GM23338 (cell line): ENCODE measurements around the gene MCTP1. TPM values are rescaled to one million over a fixed set of nuclear protein-coding genes. Genes with fewer than 3 reads are reported as not detected.
A peak's percentile ranks its signal among the peaks of the same experiment; 100 is the strongest.

Experiments
- ATAC-seq: fragments of 200-7000 bp; cut with Tn5 transposase; 3 replicates; pipeline ENCODE4 v1.9.1; 2020
- DNase-seq: peaks from one replicate; pipeline ENCODE4 v3.0.0-alpha.2; 2015; ENCODE audit warnings: low spot score
- H2AFZ ChIP-seq: fragments of 200-600 bp; sonication (generic); 2 replicates; pipeline ENCODE4 v1.8.0; 2016; ENCODE audit warnings: antibody characterized with exemption, mild to moderate bottlenecking, moderate library complexity
- H3F3A ChIP-seq: fragments of 200-600 bp; sonication (generic); replicated peaks from 2 replicates; pipeline ENCODE4 v1.8.0; 2017; ENCODE audit warnings: antibody characterized with exemption, mixed run types, low read depth
- H3K27ac ChIP-seq: fragments of 200-600 bp; sonication (generic); 2 replicates; pipeline ENCODE4 v1.6.1; 2016; ENCODE audit warnings: low read depth
- H3K27me3 ChIP-seq: fragments of 200-600 bp; sonication (generic); 2 replicates; pipeline ENCODE4 v1.8.0; 2016; ENCODE audit warnings: mild to moderate bottlenecking, mixed run types, moderate library complexity; ENCODE audit not compliant: insufficient read depth
- H3K36me3 ChIP-seq: fragments of 200-600 bp; sonication (generic); 2 replicates; pipeline ENCODE4 v1.8.0; 2016; ENCODE audit warnings: mild to moderate bottlenecking; ENCODE audit not compliant: insufficient read depth
- H3K4me1 ChIP-seq: fragments of 200-600 bp; sonication (generic); 2 replicates; pipeline ENCODE4 v1.8.0; 2016; ENCODE audit warnings: mild to moderate bottlenecking, moderate library complexity; ENCODE audit not compliant: insufficient read depth
- H3K4me2 ChIP-seq: fragments of 200-600 bp; sonication (generic); 2 replicates; pipeline ENCODE4 v1.7.1; 2017; ENCODE audit warnings: mixed run types
- H3K4me3 ChIP-seq: fragments of 200-600 bp; sonication (generic); 2 replicates; pipeline ENCODE4 v1.6.1; 2016; ENCODE audit warnings: mixed run types
- H3K79me2 ChIP-seq: fragments of 200-600 bp; sonication (generic); replicated peaks from 2 replicates; pipeline ENCODE4 v1.8.0; 2017; ENCODE audit warnings: mild to moderate bottlenecking; ENCODE audit not compliant: insufficient read depth
- H3K9me2 ChIP-seq: fragments of 200-600 bp; sonication (generic); 2 replicates; pipeline ENCODE4 v1.8.0; 2017; ENCODE audit not compliant: insufficient read depth
- H4K20me1 ChIP-seq: fragments of 200-600 bp; sonication (generic); replicated peaks from 2 replicates; pipeline ENCODE4 v1.8.0; 2017; ENCODE audit warnings: mild to moderate bottlenecking; ENCODE audit not compliant: insufficient read depth
- H3K27ac Mint-ChIP-seq: 2 replicates; pipeline ENCODE4 v1.8.0; 2020; ENCODE audit warnings: inconsistent platforms, mild to moderate bottlenecking, moderate library complexity, mixed read lengths
- H3K27me3 Mint-ChIP-seq: 3 replicates; pipeline ENCODE4 v1.8.0; 2022; ENCODE audit warnings: low read depth, mild to moderate bottlenecking, moderate library complexity, mixed read lengths, inconsistent platforms; ENCODE audit not compliant: insufficient read depth, poor library complexity
- H3K36me3 Mint-ChIP-seq: 3 replicates; pipeline ENCODE4 v1.8.0; 2021; ENCODE audit warnings: low read depth, mild to moderate bottlenecking, inconsistent platforms, moderate library complexity, mixed read lengths
- H3K4me1 Mint-ChIP-seq: 3 replicates; pipeline ENCODE4 v1.8.0; 2020; ENCODE audit warnings: mild to moderate bottlenecking, inconsistent platforms, mixed read lengths
- H3K4me3 Mint-ChIP-seq: 3 replicates; pipeline ENCODE4 v1.8.0; 2021; ENCODE audit warnings: moderate library complexity, mild to moderate bottlenecking, inconsistent platforms, mixed read lengths
- H3K9me3 Mint-ChIP-seq: 3 replicates; pipeline ENCODE4 v1.8.0; 2020; ENCODE audit warnings: moderate library complexity, mild to moderate bottlenecking, inconsistent platforms, mixed read lengths
- NANOG ChIP-seq: IDR thresholded peaks from 2 replicates; pipeline ENCODE4 v1.6.1; 2016; ENCODE audit warnings: antibody characterized with exemption, borderline replicate concordance
- POLR2AphosphoS5 ChIP-seq: IDR thresholded peaks from 2 replicates; pipeline ENCODE4 v1.6.1; 2016; ENCODE audit warnings: antibody characterized with exemption, low read depth
- ZNF462 ChIP-seq: fragments of 250-450 bp; sonication (Bioruptor Pico); IDR thresholded peaks from 2 replicates; pipeline ENCODE4 v1.5.0; 2020; ENCODE audit warnings: mild to moderate bottlenecking, moderate library complexity
- polyA plus RNA-seq: library from polyadenylated mRNA; unstranded; fragments of >200 nt; fragmentation: Nextera tagmentation; extraction: Ambion mirVana; gene quantifications from 2 replicates; pipeline ENCODE4 v1.2.1, GENCODE V29; 2016
- total RNA-seq: library from RNA; depleted of rRNA; stranded (reverse); fragments of >200 nt; shearing (Covaris generic); gene quantifications from 2 replicates; pipeline ENCODE4 v1.2.3, GENCODE V29; 2014
- TF ChIP-seq, protein P1 (sequence below): IDR thresholded peaks from 2 replicates; pipeline ENCODE4 v1.6.1; 2016; ENCODE audit warnings: antibody characterized with exemption

MCTP1 gene
- total and polyA plus RNA-seq, 2 experiments from 2014 or later, result 3.7 to 4.2 TPM

- H3K27me3 ChIP-seq, result no peaks in the 10 kb centered on the region
Measured at GRCh38 chr5:95219411-95219810, 65.5 kb downstream of the MCTP1 start.

DNA sequence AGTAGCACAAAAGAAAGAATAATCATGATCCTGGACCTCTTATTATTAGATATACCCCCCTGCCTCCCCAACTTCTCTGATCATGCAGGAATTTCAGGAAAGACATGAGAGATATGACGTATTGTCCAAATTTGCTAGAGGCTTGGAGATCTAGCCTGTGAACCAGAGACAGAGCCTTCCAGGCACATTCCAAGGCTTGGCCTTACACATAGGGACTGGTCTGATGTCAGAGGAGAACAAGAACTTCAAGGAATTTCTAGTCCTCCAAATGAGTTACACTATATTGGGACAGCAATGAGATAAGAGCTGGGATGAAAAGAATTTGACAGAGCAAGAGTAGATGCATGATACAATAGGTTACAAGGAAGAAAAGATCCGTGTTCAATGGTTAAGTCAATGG is 67.0 kb downstream of the MCTP1 start:
- H3K4me2 ChIP-seq, result no peak overlapping the region
- DNase-seq (no peak), ATAC-seq (no peak)
- no peaks in the 10 kb centered on the region for H3K27me3 Mint-ChIP-seq
- H4K20me1 ChIP-seq, result no peaks in the 10 kb centered on the region
- no peak overlapping the region for H3K4me3 ChIP-seq
- peaks cover 3% of the 10 kb centered on the region; the same call in 2 of the 3 replicates for H3K9me3 Mint-ChIP-seq
- no peak overlapping the region for H2AFZ ChIP-seq
- no peak overlapping the region for H3K27ac Mint-ChIP-seq
- no peaks in the 10 kb centered on the region for H3F3A ChIP-seq
- H3K79me2 ChIP-seq, result no peaks in the 10 kb centered on the region
- peaks cover 2% of the 10 kb centered on the region; the same call in 1 of the 3 replicates for H3K36me3 Mint-ChIP-seq
- no peak for TF ChIP-seq ZNF462 (CRISPR knock-in tag)
- TF ChIP-seq, protein P1, sequence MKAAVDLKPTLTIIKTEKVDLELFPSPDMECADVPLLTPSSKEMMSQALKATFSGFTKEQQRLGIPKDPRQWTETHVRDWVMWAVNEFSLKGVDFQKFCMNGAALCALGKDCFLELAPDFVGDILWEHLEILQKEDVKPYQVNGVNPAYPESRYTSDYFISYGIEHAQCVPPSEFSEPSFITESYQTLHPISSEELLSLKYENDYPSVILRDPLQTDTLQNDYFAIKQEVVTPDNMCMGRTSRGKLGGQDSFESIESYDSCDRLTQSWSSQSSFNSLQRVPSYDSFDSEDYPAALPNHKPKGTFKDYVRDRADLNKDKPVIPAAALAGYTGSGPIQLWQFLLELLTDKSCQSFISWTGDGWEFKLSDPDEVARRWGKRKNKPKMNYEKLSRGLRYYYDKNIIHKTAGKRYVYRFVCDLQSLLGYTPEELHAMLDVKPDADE, result no peak
- H3K9me2 ChIP-seq, result no peaks in the 10 kb centered on the region
- H3K36me3 ChIP-seq, result no peaks in the 10 kb centered on the region
- H3K4me3 Mint-ChIP-seq, result no peak overlapping the region
- H3K4me1 ChIP-seq, result peaks cover 4% of the 10 kb centered on the region; the same call in 1 of the 2 replicates
- H3K27ac ChIP-seq, result no peak overlapping the region
- peaks cover 15% of the 10 kb centered on the region for H3K4me1 Mint-ChIP-seq
- no peaks in the 10 kb centered on the region for H3K27me3 ChIP-seq

More at GRCh38 chr5:95219411-95219810, 65.5 kb downstream of the MCTP1 start:
- H3K4me3 Mint-ChIP-seq, result no peak overlapping the region
- DNase-seq (peak; percentile 3), ATAC-seq (peak; percentile 77)
- Histone ChIP-seq H3K4me1 (peaks cover 4% of the 10 kb centered on the region; the same call in 1 of the 2 replicates), H3K4me3 (no peak overlapping the region), H3F3A (no peaks in the 10 kb centered on the region), H4K20me1 (no peaks in the 10 kb centered on the region), H3K36me3 (no peaks in the 10 kb centered on the region), H3K4me2 (0 out of 2 replicates have a peak overlapping the region, but pooled peaks have one; percentile 0), H2AFZ (no peak overlapping the region), H3K27ac (no peak overlapping the region), H3K79me2 (no peaks in the 10 kb centered on the region), H3K9me2 (no peaks in the 10 kb centered on the region)
- H3K9me3 Mint-ChIP-seq, result no peaks in the 10 kb centered on the region; the same call in 2 of the 3 replicates
- no peak overlapping the region for H3K27ac Mint-ChIP-seq
- no peaks in the 10 kb centered on the region for H3K27me3 Mint-ChIP-seq
- 0 out of 2 replicates have a peak, but pooled peaks have one; percentile 10 for TF ChIP-seq NANOG
- no peak for TF ChIP-seq POLR2AphosphoS5
- no peaks in the 10 kb centered on the region for H3K36me3 Mint-ChIP-seq
- H3K4me1 Mint-ChIP-seq, result peaks cover 15% of the 10 kb centered on the region
